COLO668 (cell line): Measurements from ENCODE around the gene DIO3.
"Not testable (repeated sequence)": the region's sequence is repeated elsewhere in the genome, so short reads cannot be mapped to it uniquely, and the experiment has no call there.

Source experiments
- DNase-seq: peaks from one replicate; lab custom pipeline; 2025; ENCODE audit not compliant: unreplicated experiment; lab: John Stamatoyannopoulos, UW

Gene DIO3

GRCh38 chr14:101557811-101558738 is 3.2 kb upstream of the DIO3 start:
- no peak for DNase-seq

DNA sequence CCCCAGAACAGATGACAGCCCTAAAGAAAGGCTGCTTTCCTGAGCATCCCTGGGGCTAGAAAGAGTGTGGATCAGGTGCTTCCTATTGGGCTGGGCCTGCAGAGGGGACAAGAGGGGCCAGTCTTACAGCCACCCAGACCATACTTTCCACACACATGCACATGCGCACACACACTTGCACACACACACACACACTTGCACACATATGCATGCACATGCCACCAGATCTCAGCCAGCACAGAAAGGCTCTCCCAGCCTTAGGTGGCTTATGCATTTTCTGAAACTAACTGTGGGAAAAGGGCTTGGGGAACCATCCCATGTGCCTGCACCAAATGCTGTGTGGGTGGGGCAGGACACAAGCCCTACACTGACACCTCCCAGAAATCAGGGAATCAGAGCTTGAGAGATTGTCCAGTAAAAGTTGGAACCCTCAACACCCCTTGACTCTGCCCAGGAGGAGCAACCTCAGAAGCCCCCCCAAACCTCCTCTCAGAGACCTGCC is 2.5 kb upstream of the DIO3 start:
- DNase-seq = no peak

DNA sequence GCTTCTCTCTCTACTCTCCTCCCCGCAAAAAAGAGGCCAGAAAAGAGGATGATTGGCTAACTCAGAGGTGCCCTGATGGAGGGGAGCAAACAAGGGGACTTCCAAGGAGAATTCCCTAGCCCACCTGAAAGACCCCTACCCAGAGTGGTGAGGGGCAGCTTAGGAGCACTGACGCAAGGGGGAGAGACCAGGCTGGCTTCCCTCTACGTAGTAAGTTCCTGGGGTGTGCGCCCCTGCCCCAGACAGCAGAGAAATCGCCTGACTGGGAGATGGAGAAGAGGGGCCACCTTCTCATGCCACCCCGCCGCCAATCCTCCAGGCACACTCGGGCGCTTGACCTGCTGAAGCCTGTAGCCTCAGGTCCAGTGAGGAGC is 2.1 kb upstream of the DIO3 start:
- DNase-seq = no peak

GRCh38 chr14:101559624-101560533 is 1.4 kb upstream of the DIO3 start:
- DNase-seq = no peak

- DNase-seq = no peak
These were observed 671 bp upstream of the DIO3 start for GRCh38 chr14:101560534-101561113.

- no peak for DNase-seq
These were observed 699 bp downstream of the DIO3 start for GRCh38 chr14:101561897-101562490.

- DNase-seq = peak; percentile 15
These were observed 1.5 kb downstream of the DIO3 start for GRCh38 chr14:101562659-101563351.

- no peak for DNase-seq
These were observed 2.0 kb downstream of the DIO3 start for GRCh38 chr14:101563352-101563653.

DNA sequence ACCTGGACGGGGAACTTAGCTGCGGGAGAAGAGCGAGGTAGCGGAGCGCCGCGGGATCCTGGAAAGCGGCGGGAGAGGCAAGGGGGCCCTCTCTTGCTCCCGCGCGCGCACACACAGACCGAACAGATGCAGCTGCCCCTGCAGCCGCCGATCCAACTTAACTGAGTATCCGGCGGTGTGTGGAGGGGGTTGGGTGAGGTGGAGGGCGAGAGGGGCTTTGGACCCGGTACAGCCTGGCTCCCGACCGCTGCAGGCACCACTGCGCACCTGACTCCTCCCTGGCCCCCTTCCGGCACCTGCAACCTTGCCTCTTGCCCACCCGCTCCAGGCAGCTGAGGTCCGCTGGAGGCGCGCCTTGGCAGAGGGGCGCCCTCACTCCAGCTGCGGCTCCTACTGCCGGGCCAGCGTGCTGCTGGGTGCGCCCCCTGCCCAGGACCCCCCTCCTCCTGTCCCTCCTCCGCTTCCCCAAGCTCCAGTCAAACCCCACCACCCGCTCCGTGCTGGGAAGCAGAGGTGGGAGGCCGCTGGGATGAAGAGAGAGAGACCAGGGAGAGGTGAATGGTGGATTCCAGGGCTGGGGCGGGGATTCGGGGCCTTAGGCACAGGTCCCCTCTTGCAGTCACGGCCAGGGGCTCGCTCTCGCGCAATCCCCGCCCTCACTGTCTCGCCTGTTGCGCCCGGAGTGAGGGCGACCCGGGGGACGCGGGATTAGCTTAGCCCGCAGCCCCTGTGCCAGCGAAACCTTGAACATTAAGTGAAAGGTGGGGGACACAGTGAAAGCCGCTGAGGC is 2.6 kb downstream of the DIO3 start:
- DNase-seq = no peak

GRCh38 chr14:101564444-101564776 is 3.1 kb downstream of the DIO3 start:
- DNase-seq = no peak

DNA sequence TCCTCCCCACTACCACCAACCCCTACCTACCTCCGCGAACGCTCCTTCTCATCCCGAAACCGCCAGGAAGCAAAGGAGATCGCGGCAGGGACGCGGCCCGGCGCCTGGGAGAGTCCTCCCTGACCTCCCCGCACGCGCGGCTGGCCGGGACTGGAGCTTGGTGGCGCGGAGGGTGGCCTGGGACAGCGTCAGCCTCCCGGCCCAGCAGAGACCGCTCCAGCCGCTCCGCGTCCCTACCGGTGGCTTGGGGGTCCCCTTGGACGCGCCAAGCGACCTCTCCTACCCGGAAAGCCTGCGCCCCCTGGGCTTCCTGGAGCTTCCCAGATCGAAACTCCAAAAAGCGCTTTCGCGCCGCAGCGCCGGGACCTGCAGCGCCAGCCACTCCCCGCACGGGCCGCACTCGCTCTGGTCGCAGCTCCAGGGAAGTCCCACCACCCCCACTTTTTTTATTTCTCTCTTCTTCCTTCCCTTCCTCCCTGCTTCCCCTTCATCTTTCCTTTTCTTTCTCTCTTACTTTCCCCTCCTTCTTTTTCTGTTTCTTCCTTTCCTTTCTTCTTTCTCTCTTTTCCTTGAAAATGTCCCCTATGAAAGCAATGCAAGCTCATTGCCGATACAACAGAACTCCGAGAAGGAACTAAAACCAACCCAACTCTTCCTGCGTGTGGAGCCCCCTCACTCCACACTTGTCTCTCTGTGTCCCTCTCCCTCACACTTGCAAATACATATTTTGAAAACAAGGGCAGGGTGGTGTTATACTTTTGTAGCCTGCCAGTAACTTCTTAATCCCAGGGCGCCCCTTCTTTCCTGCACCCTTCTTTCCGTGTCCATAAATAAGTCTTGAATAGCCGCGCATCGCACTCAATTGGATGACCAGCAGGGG is 3.8 kb downstream of the DIO3 start:
- DNase-seq = no peak

DNA sequence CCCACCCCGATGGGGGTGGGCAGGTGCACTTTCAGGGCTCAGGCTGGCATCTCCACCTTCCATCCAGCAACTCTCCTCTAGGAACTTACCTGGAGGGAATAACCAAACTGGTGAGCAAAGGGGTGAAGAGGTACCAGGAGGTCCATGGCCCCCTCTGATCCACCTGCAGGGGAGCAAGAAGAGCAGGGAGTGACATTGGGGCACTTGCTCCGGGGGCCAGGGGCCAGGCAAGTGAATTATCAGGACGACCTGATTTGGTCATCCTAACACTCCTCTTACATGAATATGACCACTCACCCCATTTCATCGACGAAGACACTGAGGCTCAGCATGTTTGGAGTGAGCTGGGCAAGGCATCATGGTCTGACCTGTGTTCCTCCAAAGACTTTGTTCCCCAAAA is 6.0 kb downstream of the DIO3 start:
- DNase-seq = no peak

- no peak for DNase-seq
These were observed 9.7 kb downstream of the DIO3 start for GRCh38 chr14:101571004-101571403.

DNA sequence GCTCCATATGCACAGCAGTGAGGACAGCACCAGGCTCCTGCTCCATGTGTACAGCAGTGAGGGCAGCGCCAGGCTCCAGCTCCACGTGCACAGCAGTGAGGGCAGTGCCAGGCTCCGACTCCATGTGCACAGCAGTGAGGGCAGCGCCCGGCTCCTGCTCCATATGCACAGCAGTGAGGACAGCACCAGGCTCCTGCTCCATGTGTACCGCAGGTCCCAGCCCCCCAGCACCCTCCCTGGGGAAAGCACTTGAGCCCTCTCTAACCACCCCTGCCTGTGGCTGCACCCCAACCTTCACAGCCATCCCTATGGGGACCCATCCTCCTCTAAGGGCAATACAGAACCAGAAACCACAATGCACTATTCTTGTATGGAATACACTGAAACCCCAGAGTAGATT is 11.2 kb downstream of the DIO3 start:
- DNase-seq = not testable (repeated sequence)

DNA sequence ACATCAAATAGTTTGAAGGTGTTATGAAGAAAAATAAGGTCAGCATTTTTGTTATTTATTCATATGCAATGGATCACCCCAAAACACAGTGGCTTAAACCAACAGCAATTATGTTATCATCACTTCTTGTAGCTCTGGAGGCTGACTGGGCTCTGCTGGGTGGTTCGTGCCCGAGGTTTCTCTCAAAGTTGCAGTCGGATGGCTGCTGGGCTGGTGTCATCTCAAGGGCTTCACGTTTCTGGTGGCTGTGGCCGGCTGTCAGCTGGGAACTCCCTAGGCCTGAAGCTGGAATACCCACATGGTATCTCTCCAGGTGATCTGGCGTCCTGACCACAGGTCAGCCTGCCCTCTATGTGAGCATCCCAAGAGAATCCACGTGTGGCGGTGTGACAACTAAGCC is 12.0 kb downstream of the DIO3 start:
- DNase-seq = no peak

GRCh38 chr14:101575581-101575980 is 14.3 kb downstream of the DIO3 start:
- DNase-seq = no peak

DNA sequence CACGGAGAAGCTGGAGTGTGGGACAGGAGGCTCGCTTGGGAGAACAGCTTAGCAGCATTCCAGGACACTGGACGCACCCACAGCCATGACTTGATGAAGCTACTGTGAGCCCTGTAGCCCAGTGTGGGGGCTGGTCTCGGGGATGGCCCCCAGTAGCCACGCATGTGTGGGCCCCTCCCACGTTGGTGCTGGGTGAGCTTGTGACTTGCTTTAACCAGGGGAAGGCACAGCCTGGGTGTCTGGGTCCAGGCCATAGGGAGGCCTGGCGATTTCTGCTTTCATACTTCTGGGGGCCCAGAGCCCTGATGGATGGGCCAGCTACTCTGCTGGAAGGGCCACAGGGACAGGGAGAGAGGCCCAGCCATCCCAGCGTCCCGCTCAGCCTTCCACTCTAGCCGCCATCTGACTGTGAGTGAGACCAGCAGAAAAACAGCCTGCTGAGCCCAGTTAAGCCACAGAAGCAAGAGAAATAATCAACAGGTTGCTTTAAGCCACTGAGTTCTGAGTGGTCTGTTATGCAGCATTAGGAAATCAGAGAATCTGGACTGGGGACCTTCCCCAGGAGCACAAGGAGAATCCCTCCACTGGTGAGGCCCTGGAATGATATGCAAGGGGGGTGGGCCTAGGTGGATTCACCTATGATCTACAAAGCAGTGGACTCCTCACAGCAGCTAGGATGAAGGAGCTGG is 16.1 kb downstream of the DIO3 start:
- DNase-seq = no peak

GRCh38 chr14:101578489-101578888 is 17.2 kb downstream of the DIO3 start:
- DNase-seq = no peak
